Right forelimb (tissue), 1 donor: ENCODE data around the gene TCERG1L.
A peak's percentile ranks its signal among the peaks of the same experiment; 100 is the strongest.
"Not testable (repeated sequence)": the region's sequence is repeated elsewhere in the genome, so short reads cannot be mapped to it uniquely, and the experiment has no call there.

Experiments
- DNase-seq: peaks from one replicate; pipeline ENCODE4 v3.0.0-alpha.2; 2018

TCERG1L gene

DNA sequence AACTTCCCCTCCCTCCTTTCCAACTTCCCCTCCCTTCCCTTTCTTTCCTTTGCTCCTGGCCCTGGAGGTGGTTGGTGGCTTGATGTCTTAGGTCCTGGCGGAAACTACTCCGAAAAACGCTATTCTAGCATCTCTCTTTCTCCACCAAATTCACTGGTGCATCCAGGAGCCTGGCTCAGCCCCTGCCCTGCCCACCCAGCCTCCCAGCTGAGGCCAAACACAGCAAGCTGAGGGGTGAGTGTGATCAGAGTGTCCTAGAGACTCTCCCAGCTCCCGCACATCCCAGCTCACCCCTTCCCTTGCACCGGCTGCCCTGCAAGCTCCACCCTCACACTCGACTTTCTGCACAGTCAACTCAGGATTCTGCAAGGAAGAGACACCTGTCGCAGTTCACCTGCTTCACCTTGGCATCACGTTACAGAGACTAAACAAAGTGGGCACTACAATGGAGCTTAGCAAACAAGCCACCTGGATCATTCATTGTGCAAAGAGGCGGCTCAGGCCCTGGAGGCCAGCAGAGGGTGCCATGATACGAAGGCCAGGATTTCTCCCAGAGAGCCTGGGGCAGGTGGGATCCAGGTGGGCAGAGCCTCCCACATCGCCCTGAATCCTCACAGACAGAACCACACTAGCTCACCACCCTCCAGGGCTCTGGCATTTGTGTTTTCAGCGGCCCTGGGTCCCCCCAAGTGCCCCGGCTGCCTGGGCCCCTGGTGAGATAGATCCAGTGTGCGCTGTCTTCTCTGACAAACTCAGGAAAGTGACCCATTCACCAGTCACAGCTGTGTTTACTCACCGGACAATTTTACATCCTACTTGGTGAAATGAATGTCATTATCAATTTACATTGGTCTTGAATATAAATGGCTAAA is 169.6 kb downstream of the TCERG1L start:
- DNase-seq: no peak

GRCh38 chr10:131141207-131141606 is 170.3 kb downstream of the TCERG1L start:
- no peak for DNase-seq

- no peak for DNase-seq
Measured at GRCh38 chr10:131140606-131141005, 170.9 kb downstream of the TCERG1L start.

- DNase-seq: no peak
Measured at GRCh38 chr10:131137223-131137622, 174.3 kb downstream of the TCERG1L start.

DNA sequence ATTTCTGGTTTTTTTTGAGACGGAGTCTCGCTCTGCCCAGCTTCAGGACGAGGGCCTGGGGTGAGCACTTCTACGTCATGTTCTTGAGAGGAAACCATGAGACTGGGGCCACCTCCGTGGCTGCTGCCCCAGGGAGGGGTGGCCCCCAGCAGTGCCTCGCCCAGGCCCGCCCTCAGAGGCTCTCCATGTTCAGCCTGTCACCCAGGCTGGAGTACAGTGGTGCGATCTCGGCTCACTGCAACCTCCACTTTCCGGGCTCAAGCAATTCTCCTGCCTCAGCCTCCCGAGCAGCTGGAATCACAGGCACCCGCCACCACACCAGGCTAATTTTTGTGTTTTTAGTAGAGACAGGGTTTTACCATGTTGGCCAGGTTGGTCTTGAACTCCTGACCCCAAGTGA is 175.2 kb downstream of the TCERG1L start:
- DNase-seq: not testable (repeated sequence)

DNA sequence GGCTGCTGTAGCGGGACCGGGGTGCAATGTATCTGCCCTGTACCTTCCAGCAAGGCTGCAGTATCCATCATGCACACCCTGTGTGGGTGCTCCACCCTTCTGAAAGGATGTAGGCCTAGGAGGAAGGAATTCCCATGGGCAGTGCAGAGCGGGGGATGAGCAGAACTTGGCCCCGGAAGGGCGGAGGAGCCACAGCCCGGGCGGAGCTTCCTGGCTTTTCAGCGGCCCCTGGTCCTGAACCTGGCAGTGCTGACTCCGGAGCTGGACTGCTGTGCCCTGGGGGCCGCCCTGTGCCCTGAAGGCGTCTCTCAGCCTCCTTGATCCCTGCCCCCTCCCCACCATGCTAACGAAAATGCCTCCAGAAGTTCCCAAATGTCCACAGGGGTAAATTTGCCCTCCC is 175.8 kb downstream of the TCERG1L start:
- DNase-seq: no peak

DNA sequence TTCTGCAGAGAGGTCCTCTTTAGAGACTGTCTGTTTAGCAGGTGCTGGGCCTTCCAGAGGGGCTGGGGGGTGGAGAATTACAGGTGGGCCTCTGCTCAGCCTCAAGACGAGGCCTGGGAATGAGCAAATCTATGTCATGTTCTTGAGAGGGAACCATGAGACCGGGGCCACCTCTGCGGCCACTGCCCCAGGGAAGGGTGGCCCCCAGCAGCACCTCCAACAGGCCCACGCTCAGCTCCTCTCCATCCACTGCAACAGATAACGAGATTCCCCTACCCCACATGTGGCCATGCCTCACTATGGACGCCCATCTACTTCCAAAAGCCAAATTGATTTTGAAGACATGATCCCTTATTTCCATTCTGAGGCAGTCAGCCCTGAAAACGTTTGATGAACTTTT is 176.9 kb downstream of the TCERG1L start:
- DNase-seq: no peak

GRCh38 chr10:131134001-131134576 is 177.4 kb downstream of the TCERG1L start:
- DNase-seq: no peak

DNA sequence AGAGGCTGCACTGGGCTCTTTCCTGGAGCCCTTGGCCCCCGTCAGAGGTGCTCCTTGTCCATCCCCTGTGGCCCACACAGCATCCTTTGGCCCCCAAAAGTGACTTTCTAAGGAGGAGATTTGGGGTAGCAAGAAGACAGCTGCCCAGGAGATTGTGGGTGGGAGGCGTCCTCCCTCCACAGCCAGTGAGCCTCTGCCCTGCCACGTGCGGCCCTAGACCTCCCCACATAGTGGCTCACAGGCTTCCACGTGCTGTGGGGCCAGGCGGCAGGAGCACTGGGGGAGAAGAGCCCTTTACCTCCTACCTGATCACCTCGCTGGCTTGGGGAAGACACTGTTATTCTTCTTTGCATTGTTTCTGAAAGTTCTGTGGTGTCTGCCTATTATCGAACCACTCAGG is 178.8 kb downstream of the TCERG1L start:
- DNase-seq: no peak

GRCh38 chr10:131131726-131132591 is 179.6 kb downstream of the TCERG1L start:
- peak; percentile 69 for DNase-seq

- no peak for DNase-seq
Measured at GRCh38 chr10:131130025-131130424, 181.5 kb downstream of the TCERG1L start.

DNA sequence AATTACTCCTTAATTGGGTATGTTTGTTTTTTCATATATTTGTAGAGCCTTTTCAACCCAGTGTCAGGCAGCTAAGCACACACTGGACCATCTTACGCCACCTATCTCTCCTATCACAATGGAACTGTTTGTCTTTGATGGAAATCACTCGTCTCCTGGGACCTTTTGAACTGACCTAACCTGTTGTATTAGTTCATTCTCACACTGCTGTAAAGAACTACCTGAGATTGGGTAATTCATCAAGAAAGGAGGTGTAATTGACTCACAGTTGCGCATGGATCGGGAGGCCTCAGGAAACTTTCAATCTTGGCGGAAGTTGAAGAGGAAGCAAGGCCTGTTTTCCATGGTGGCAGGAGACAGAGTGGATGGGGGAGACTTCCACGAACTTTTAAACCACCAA is 182.0 kb downstream of the TCERG1L start:
- no peak for DNase-seq

DNA sequence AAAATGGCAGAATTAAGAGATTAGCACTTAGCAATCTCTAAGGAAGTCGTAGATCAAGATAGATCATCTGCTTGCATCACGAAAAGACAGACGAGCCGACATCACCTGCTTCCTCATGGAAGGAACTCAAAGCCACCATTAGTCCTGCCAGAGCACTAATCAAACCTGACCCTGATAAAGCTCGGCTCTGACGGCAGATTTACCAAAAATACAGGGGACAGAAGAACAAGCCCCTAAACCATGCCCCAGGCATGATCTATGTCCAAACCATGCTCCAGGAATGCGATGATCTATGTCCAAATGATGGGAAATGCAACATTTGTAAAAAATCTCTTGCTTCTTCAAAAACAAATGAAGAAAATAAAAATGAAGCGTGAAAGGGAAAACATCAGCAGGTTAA is 182.8 kb downstream of the TCERG1L start:
- DNase-seq: no peak

GRCh38 chr10:131127610-131128009 is 183.9 kb downstream of the TCERG1L start:
- no peak for DNase-seq

GRCh38 chr10:131127138-131127589 is 184.4 kb downstream of the TCERG1L start:
- no peak for DNase-seq

GRCh38 chr10:131126321-131127137 is 185.0 kb downstream of the TCERG1L start:
- no peak for DNase-seq

DNA sequence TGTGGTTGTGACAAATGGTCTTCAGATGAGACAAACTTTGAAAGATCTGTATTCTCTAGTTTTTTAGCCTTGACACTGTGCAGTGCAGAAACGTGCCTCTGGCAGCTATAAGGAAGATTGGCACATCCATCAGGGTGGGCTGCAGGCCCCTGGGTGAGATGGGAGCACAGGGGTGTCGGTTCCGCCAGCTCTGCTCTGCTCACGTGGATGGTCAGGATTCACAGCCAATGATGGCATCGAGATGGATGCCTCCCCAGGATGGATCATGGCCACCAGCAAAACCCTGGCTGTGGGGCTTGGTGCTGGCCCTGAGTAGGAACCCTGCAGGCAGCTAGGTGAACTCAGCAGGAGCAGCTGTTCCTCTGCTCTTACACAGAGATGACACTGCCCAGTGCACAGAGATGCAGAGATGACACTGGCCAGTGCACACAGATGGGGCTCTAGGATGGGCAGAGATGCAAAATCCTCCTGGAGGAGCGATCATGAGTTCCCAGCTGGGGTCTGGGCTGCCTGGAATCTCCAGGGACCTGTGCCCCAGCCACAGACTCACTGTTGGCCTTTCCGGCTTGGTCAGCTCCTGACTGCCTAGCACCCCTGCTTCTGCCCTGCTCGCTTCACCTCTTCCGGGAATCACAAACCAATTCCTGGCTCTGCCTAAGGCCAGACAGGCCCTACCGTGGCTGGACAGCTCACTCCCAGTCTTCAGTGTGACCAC is 185.9 kb downstream of the TCERG1L start:
- DNase-seq: no peak

- no peak for DNase-seq
Measured at GRCh38 chr10:131124945-131125344, 186.6 kb downstream of the TCERG1L start.

- no peak for DNase-seq
Measured at GRCh38 chr10:131123496-131123895, 188.0 kb downstream of the TCERG1L start.

DNA sequence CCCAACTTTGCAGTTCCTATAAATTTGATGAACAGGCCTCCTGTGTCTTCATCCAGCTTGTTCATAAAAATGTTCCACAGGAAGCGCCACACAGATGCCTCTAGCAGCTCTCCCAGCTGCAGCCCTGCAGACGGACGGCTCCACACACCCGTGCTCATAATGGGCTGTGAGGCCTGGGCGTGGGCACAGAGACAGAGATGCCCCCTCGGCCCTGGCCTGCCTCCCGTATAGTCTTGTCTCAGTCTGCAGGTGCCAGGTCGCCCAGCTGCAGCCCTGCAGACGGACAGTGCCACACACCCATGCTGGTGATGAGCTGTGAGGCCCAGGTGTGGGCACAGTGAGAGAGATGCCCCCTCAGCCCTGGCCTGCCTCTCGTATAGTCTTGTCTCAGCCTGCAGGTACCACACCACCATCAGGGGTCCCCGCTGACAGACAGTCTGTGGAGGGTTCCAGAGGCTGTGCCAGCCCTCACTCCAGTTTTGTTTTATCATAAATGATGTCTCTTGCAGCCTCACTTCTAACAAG is 189.9 kb downstream of the TCERG1L start:
- no peak for DNase-seq

DNA sequence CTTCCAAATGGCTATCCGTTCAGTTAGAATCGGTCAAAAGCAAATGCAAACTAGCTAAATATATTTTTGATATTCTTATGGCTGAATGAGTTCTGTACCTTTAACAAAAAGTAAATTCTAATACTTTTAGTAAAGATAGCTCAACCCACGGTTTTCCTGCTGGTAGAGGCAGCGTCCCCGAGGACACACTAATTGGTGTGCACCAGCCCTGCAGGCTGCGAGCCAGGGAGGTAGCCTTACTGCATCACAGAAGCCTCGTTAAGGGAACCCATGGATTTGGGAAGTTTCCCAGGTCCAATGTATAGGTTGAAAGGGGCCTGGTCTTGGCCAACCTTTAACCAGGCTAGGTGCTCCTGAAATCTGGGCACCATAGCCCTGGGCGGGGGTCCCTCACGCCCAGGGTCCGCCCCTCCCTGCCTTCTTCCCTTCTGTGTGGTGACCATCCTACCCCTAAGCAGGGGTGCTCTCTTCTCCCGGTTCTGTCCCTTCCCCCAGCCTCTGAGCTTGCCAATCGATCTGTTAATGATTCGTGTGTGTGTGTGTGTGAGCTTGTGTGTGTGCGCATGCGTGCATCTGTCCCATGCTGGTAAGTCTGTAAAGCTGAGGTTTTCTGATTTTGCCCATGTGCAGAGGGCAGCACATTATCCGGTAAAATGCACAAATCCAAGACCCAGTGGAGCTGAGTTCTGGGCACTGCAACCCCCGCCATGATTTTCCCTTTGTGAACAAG is 191.7 kb downstream of the TCERG1L start:
- DNase-seq: no peak
